ENCODE data around the gene PRODH2.

PRODH2 gene

DNA sequence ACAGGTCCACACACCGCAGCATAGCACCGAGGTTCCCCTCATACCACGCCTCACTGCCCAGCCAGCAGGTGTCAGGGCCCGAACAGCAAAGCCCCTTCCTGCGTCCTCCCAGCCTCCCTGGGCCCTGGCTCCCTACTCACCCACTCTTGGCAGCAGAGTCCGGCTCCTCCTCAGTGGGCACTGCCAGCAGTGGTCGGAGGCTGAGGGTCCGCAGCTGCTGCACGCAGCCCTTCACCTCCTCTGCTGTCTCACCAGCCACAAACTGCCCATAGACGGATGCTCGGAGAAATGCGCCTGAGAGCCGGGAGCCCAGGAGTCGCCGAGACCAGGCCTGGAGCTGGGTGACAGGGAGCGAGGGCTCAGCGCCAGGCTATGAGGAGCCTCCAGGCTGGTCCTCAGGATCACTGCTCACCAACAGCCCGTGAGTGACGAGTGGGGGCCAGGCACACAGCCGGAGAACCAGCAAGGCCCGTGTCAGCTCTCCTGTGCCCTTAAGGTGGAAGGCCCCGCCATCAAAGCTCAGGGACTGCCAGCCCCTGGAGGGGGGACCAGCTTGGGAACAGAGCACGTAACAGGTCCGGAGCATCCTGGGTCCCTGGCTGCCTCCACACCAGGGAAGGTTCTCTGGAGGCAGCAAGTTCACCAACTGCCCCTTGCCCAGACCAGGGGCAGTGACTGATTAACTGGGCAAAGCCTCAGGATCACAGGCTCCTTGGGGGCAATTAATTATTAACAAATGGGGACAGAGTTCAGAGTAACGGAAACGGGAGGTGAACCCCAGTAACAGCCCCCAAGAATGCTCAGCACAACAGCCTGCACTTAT, at the start of gene PRODH2:
PRODH2 (minus strand) TSS at position 626 of the 823 bp plus-strand sequence; CDS start at position 586, 40 bp downstream.
- no peak for DNase-seq

GRCh38 chr19:35861640-35862160, 49.1 kb upstream of the PRODH2 start:
- DNase-seq = no peak

- no peak for DNase-seq
These were observed 48.4 kb upstream of the PRODH2 start for GRCh38 chr19:35860818-35861639.

- DNase-seq = no peak
These were observed 47.8 kb upstream of the PRODH2 start for GRCh38 chr19:35860436-35860817.

GRCh38 chr19:35859414-35859813, 46.8 kb upstream of the PRODH2 start:
- no peak for DNase-seq

GRCh38 chr19:35858311-35858710, 45.7 kb upstream of the PRODH2 start:
- no peak for DNase-seq

GRCh38 chr19:35856546-35857149, 44.0 kb upstream of the PRODH2 start, which contains the start of gene KIRREL2:
TSS of gene KIRREL2 (plus strand) at chr19:35856911. CDS start at chr19:35857120, 209 bp downstream.
- DNase-seq = no peak

- no peak for DNase-seq
These were observed 40.6 kb upstream of the PRODH2 start for GRCh38 chr19:35853038-35853756.

- no peak for DNase-seq
These were observed 39.6 kb upstream of the PRODH2 start, which contains the start of gene NPHS1 for GRCh38 chr19:35852029-35852780. TSS of gene NPHS1 (minus strand) at chr19:35852504. CDS start at chr19:35851837, 667 bp downstream.

- DNase-seq = no peak
These were observed 38.8 kb upstream of the PRODH2 start for GRCh38 chr19:35851213-35852028.

DNA sequence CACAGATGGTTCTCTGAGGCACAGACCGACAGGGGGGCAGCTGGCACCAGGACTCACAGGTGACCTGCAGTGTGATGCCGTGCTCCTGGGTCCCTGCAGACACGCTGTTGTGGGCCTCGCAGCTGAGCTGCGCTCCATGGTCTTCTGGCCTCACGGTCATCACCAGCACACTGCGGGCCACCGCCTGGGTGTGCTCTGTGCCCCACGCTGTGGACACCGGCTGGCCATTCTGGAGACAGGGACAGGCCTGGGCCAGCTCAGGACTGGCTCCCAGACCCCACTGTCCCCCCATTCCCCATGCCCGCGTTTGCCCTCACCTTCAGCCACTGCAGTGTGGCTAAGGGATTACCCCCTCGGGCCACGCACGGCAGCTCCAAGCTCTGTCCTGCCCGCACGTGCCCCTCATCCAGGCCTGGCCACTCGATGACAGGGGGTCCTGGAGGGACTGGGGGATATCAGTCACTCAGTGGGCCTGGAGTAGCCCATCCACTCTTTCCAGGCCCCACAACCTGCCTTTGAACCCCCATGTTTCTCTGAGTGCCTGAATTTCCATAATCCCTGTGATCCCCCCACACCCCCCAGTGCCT, 36.4 kb upstream of the PRODH2 start:
- no peak for DNase-seq

DNA sequence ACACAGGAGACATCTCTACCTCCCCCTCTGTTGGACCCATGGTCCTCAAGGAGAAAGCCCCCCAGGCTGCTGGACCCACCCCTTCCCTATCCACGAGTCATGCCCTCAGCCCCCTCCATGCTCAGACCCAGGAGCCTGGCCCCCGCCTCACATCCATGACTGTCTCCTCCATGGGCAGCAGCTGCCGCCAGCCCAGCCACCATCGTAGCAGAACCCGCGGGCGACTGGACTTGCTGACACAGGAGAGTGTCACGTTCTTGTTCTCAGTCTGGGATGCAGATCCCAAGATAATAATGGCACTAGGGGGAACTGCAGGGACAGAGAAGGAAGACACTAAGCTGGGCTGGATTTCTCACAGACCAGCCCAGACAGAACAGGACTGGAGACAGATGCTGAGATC, 35.8 kb upstream of the PRODH2 start:
- no peak for DNase-seq

DNA sequence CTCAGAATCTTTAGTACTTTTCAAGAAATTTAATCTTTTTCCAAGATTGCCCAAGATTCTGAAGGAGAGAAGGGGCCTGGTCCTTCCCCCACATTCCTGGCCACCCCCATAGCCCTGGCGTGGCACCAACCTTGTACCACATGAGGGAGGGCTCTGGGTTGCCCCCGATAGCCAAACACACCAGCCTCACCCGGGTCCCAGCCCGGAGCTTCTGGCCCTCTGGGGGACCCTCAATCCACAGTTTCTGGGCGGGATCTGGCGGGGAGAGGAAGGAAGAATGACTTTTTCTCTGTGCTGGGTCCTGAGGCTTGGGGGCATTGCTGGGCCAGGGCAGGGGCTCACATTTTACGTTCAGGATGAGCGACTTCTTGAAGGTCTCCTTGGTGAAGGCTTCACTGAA, 35.3 kb upstream of the PRODH2 start:
- no peak for DNase-seq

DNA sequence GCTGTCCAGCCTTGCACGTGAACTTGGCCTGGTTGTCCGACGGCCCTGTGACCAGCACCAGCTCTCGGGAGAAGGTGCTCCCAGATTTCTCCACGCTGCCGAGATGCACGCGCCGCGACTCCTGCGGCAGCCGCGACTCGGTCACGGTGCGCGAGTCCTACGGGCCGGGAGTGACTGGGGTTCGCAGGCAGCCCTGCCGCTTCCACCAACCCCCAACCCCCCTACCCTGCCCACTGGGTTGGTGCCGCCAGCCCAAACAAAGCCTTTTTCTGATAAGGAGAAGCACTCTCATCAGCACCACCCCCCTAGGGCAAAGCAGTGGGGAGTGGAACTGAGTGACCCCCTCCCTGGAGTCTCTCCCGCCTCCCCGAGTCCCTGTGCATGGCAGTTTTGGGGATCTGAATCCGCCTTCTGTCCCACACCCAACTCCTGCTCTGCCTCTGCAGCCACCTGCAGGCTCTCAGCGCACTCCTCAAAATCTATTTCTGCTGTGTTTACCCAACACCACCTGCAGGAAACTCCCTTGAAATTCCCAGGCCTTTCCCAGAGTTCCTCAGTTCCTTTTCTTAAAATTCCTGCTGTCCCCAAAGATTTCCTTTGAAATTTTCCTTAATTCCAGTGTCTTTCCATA, 33.5 kb upstream of the PRODH2 start:
- no peak for DNase-seq

DNA sequence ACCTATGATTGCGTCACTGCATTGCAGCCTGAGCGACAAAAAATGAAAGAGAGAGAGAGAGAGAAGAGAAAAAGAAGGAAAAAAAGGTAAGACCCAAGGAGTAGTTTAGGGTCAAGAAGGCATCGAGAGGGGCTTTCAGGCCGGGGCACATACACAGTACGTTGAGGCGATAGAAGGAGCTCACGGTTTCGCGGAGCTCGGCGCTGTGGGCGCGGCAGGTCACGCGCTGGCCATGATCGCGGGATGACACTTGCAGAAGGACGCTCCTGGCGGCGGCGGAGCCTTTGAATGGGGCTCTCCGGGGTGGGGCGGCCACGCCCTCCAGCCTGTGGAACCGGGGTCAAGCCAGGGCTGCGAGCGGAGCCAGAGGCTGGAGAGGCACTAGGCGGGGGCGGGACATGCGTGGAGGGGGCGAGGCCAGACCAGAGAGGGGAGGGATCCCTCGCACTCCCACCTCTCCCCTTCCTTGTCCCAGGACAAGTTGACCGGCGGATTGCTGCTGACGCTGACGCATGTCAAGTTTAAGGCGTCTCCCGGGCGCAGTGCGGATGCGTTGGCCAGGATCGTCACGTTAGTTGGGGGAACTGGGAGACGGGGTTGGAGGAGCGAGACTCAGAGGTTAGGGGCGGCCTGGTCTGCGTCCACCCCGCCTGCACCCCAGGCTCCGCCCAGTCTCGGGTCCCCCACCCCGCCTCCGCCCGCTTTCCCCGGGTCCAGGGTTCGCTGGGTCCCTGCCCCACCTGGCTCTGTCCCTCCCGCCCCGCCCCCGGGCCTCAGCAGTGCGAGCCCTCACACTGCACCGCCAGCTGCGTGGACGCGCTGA, 32.8 kb upstream of the PRODH2 start:
- DNase-seq = no peak

DNA sequence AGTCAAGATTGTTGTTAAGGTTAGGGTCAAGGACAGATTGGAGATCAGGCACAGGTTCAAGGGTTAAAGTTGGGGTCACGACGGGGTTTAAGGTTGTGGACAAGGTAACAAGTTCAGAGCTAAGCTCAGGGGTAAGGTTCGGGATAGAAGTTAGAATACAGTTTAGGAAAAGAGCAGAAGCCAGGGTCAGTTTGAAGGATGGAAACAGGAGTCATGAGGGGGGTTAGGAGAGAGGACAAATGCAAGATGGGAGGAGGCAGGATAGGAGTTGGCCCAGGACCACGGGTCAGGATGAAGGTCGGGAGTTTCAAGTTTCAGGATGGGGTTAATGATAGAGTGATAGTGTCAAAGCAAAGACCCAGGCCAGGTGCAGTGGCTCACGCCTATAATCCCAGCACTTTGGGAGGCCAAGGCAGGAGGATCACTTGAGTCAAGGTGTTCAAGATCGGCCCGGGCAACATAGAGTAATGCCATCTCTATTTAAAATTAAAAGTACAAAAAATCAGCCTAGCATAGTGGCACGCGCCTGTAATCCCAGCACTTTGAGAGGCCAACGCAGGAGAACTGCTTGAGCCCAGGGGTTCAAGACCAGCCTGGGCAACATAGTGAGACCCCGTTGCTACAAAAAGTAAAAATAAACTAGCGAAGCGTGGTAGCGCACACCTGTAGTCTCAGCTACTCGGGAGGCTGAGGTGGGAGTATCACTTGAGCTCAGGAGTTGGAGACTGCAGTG, 32.0 kb upstream of the PRODH2 start:
- no peak for DNase-seq

DNA sequence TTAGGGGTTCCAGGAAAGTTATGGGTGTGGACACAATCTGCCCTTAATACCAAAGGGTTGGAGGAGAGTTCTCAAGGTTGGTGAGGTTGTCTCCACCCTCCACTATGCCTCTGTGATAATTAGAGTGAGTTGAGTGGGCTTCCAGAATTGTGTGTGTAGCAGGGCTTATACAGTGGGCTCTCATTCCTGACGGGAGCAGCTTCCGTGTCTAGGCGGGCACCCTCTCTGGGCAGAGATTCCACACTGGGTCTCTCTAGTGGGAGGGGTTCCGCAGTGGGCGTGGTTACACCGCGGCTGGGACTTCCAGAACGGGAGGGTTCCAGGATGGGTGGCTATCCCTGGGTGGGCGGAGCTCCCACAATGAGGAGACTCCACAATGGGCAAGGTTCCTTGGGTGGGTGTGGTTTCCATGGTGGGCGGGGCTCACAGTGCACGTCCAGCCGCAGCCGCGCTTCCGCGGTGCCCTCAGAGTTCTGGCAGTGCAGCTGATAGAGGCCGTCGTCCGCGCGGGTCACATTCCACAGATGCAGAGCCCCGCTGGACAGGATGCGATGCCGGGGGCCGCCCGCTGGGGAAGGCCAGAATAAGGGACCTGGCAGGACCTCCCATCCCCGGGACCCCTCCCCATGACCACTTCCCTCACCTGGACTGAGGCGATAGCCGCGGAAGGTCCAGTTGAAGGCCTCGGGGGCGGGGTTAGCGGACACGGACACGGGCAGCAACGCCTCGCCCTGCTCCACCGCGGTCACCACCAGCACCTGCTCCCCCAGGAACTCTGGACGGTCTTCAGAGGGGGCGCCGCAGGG, 31.2 kb upstream of the PRODH2 start:
- DNase-seq = no peak

All from SW 1271 (cell line).